ENCODE data around the gene HNRNPLL.

The HNRNPLL gene

GRCh38 chr2:38522754-38523349 is 79.9 kb downstream of the HNRNPLL start (continued):
- TF ChIP-seq ZSCAN5A (tag by site-specific recombination; IDR thresholded peaks at IDR 0.05), result no peak
- TF ChIP-seq ZBTB8A (tag by site-specific recombination; IDR thresholded peaks at IDR 0.05), result no peak
- no peak for TF ChIP-seq OSR2 (tag by site-specific recombination; IDR thresholded peaks at IDR 0.05)
- no peak for TF ChIP-seq ZNF433 (tag by site-specific recombination; IDR thresholded peaks at IDR 0.05; ENCODE audit: low read depth)
- no peak for TF ChIP-seq ZBTB20 (tag by site-specific recombination; IDR thresholded peaks at IDR 0.05)
- no peak for TF ChIP-seq ZNF792 (tag by site-specific recombination; IDR thresholded peaks at IDR 0.05)

- Histone ChIP-seq H3K4me3 (ENCODE audit: low read depth, low read length) (no peak overlapping the region), H3K36me3 (ENCODE audit: control insufficient read depth in 2 of 2, insufficient read depth in 1 of 2, low read length in 2 of 2) (no peaks in the 10 kb centered on the region), H3K9me3 (ENCODE audit: control insufficient read depth, insufficient read depth, low read depth, low read length) (no peaks in the 10 kb centered on the region), H3K4me1 (ENCODE audit: control insufficient read depth, insufficient read depth, low read length) (no peaks in the 10 kb centered on the region; the same call in 1 of the 2 replicates), H3K27ac (ENCODE audit: extremely low read depth, low read depth, low read length) (no peak overlapping the region)
- CTCF ChIA-PET, result interaction anchor here (0.7 to 1.3 kb wide), 4 partner anchors 14 to 206 kb away, joined by 3 to 5 read pairs (median 4); no protein-coding TSS in a partner anchor
- TF ChIP-seq ZNF629 (tag by site-specific recombination; IDR thresholded peaks at IDR 0.05) (0 out of 2 replicates have a peak, but pooled peaks have one; percentile 27), ATF2 (tag by site-specific recombination; IDR thresholded peaks at IDR 0.05; ENCODE audit: low read depth) (peak; percentile 62), ZFHX2 (tag by site-specific recombination; conservative IDR thresholded peaks at IDR 0.05) (no peak), GLI2 (tag by site-specific recombination; IDR thresholded peaks at IDR 0.05; ENCODE audit: borderline replicate concordance, low read depth) (no peak)
- POLR2A ChIA-PET, result interaction anchor here (0.7 to 3.6 kb wide), 2 partner anchors 9 to 229 kb away, joined by 5 to 14 read pairs; partner anchors contain the start of gene SRSF7
These were observed 80.9 kb downstream of the HNRNPLL start for GRCh38 chr2:38521835-38522234.

- peaks cover 4% of the 10 kb centered on the region for H3K4me1 ChIP-seq (ENCODE audit: control insufficient read depth, insufficient read depth, low read length)
- CTCF ChIA-PET, result interaction anchor here (1.5 kb wide), 1 partner anchor 9 kb away, joined by 6 read pairs; no protein-coding TSS in a partner anchor
- H3K36me3 ChIP-seq (ENCODE audit: control insufficient read depth in 2 of 2, insufficient read depth in 1 of 2, low read length in 2 of 2), result no peaks in the 10 kb centered on the region
- H3K4me3 ChIP-seq (ENCODE audit: low read depth, low read length), result no peak overlapping the region
- POLR2A ChIA-PET, result interaction anchor here (0.6 kb wide), 1 partner anchor 206 kb away, joined by 4 read pairs; no protein-coding TSS in a partner anchor
- H3K27ac ChIP-seq (ENCODE audit: extremely low read depth, low read depth, low read length), result no peak overlapping the region
- no peaks in the 10 kb centered on the region for H3K9me3 ChIP-seq (ENCODE audit: control insufficient read depth, insufficient read depth, low read depth, low read length)
- TF ChIP-seq ZXDB (tag by site-specific recombination; IDR thresholded peaks at IDR 0.05) (no peak), ZNF404 (tag by site-specific recombination; IDR thresholded peaks at IDR 0.05) (no peak), ZNF624 (tag by site-specific recombination; IDR thresholded peaks at IDR 0.05) (no peak), ZNF37A (tag by site-specific recombination; IDR thresholded peaks at IDR 0.05) (no peak), ZBTB49 (tag by site-specific recombination; IDR thresholded peaks at IDR 0.05; ENCODE audit: low read depth) (no peak), ZFP41 (tag by site-specific recombination; IDR thresholded peaks at IDR 0.05; ENCODE audit: borderline replicate concordance) (no peak), ZNF221 (tag by site-specific recombination; IDR thresholded peaks at IDR 0.05; ENCODE audit: borderline replicate concordance) (no peak), ZNF629 (tag by site-specific recombination; IDR thresholded peaks at IDR 0.05) (no peak), ZNF18 (tag by site-specific recombination; IDR thresholded peaks at IDR 0.05) (no peak), SETDB1 (IDR thresholded peaks at IDR 0.05; ENCODE audit: insufficient read length, low read length) (no peak), ZNF670 (tag by site-specific recombination; IDR thresholded peaks at IDR 0.05; ENCODE audit: low read depth) (no peak), KLF16 (tag by site-specific recombination; IDR thresholded peaks at IDR 0.05) (no peak), ZNF2 (tag by site-specific recombination; IDR thresholded peaks at IDR 0.05) (no peak), ZEB2 (tag by site-specific recombination; IDR thresholded peaks at IDR 0.05) (no peak), HIC1 (tag by site-specific recombination; IDR thresholded peaks at IDR 0.05) (no peak), ZNF701 (tag by site-specific recombination; IDR thresholded peaks at IDR 0.05) (no peak)
These were observed 85.4 kb downstream of the HNRNPLL start for GRCh38 chr2:38517284-38517683.

All from HEK293 (cell line).